Endometrium (tissue), 2 donors: ENCODE measurements around the gene CPHXL2.

ENCODE experiments used
- FAIRE-seq: peaks from 2 replicates; lab custom pipeline; 2012; peaks lifted over from hg19 to GRCh38; lab: Jason Lieb, UNC
- donor health status: control.
- donor health status: control.

The CPHXL2 gene

DNA sequence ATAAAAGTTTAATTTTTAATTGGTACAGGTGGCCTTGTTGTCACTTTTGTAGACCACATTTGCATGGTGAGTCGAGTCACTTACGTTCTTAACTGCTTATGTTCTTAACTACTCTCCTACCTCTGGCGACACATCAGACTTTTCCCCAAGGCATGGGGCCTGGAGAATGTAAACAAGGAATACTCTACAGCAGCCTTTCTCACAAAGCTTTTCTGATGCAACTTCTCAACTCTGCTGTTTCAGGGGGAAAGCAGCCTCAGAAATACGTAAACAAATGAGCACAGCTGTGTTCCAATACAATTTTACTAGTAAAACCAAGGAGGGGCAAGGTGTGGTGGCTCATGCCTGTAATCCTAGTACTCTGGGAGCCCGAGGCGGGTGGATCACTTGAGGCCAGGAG, 36.2 kb downstream of the CPHXL2 start:
- no peak for FAIRE-seq

DNA sequence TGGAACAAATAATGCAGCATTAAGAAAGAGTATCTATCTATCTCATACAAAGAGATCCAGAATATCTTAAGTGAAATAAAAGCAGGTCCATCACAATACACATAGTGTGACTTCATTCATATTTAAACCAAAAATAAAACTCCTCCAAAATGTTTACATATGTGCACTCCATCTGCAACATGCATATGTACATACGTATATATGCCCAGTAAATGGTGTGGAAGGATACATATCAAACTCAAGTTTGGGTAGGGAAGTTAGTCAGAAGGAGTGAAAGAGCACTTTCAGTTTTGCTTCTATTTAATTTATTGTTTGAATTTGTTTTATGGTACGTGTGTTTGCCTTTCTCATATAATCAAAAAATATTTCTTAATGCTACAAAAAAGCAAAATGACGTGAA, 41.8 kb downstream of the CPHXL2 start:
- no peak for FAIRE-seq

- FAIRE-seq = no peak
Observed at GRCh38 chr16:75632857-75633256, 44.0 kb downstream of the CPHXL2 start.

DNA sequence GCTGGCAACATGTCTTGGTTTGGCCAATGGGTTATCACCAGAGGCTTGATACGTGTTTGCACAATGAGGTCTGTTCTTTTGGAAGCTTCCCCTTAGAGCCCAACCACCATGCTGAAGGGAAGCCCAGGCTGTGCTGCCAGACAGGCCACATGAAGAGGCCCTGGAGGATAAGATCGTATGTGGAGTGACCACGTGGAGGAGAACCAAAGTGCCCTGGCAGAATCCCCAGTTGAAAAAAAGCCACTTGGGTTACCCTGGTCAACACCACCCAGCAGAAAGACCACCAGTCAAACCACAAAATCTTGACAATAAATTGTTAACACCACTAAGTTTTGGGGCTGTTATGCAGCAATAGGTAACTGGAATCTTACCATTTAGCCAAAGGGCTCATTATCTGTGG, 46.8 kb downstream of the CPHXL2 start:
- no peak for FAIRE-seq

DNA sequence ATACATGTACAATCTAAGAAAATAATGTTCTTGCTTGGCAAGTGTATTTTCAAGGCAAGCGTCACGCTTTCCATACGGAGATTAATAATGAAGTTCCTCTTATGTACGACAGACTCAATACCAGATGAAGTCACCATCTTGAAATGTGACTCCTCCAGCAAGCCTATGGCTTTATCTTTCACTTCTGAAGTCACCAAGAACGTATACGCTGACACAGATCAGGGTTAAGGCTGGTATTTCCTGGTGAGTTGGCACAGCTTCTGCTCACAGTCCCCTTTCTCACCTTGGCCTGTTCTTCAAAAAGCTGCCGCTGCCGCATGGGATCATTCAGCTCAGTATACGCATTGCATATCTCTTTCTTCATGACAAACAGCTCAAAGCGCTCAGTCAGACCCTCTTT, 47.7 kb downstream of the CPHXL2 start:
- no peak for FAIRE-seq

DNA sequence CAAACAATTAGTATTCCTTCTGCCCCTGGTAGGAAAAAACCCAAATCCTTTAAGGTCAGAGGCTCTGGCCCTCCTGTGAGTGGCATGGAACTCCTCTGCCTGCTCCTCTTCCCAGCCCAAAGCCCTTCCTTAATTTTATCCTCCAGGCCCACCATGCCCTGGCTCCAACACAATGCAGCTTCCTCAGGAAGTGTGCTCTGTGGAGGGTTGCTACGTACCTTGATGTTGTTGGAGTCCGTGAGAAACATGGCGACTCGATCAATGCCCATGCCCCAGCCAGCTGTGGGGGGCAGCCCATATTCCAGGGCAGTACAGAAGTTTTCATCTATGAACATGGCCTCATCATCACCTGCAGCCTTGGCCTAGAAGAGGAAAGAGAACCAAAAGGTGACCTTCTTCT, 48.5 kb downstream of the CPHXL2 start:
- no peak for FAIRE-seq

DNA sequence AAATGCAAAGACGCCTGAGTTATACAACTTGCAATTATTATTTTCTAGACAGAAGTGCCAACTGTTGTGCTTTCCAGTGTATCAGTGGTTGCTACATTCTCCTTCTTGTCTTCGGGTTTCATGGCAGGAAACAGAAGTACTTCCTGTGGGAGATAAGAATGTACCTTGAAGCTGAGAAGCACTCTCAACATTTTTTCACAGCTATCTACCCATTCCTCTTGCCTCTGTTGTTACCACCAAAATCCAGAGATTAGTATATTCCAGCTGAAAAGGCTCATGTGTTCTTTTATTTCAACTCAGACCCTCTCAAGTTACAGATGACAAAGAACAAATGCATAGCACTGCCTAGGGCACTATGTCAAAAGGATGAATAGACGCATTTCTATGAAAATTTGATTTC, 49.0 kb downstream of the CPHXL2 start:
- no peak for FAIRE-seq

- no peak for FAIRE-seq
Observed at GRCh38 chr16:75626806-75627205, 50.0 kb downstream of the CPHXL2 start.

DNA sequence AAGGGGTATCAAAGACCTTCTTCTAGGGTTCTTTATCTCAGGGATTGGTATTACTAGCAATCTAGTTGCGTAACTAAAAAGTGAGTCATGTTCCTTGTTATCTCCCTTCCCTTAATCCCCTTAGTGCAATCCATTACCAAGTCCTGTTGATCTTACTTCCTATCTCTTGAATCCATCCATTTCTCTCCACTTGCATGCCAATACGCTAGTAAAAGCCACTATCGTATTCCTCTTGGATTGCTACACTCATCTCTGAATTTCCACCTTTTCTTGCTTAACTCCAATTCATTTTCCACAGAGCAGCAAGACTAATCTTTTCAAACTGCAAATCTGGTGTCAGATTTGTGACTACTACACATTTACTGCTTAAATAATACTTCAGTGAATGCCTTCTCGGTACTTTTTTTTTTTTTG, 51.9 kb downstream of the CPHXL2 start:
- no peak for FAIRE-seq

DNA sequence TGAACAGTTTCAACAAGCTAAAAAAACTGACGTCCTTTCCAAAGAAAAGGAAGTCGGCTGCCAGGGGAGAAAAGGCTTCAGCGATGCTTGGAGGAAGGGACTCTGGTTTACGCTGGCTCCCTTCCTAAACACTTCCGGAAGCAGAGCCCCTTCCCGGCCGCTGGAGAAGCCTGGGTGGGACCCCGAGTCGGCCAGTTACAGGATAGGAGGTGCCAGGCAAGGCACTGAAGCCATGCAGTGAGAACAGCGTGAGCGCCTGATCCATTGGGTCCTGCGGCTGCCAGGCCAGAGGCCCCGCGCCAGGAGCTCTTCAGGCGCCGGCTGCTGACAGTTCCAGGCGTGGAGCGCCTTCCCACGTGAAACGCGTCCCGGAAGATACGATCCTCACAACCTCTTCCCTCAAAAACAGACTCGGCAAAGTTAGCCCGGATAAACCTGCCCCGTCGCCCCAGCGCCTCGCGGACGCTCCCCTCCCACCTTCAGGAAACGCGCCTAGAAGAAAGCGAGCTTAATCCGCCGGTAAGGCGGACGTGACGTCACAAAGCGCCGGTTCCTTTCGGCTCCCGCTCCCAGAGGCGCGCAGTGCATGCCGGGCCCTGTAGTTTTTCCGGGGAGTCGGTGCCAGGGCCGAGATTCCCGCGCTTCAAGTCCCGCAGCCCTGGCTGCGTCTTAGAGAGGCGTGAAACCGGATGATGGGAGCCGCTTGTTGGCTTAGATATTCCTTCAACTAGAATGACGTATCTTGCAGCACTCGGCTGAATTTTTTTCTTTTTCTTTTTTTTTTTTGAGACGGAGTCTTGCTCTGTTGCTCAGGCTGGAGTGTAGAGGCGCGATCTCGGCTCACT, 53.8 kb downstream of the CPHXL2 start, which contains the start of gene ADAT1:
ADAT1 (minus strand) TSS at position 521 of the 845 bp plus-strand sequence. CDS start 2,482 bp downstream, outside the sequence.
- peak; percentile 81 for FAIRE-seq

GRCh38 chr16:75621170-75621477, 55.7 kb downstream of the CPHXL2 start:
- no peak for FAIRE-seq

GRCh38 chr16:75620326-75621169, 56.3 kb downstream of the CPHXL2 start:
- no peak for FAIRE-seq

- FAIRE-seq = no peak
Observed at GRCh38 chr16:75618780-75619179, 58.0 kb downstream of the CPHXL2 start.

DNA sequence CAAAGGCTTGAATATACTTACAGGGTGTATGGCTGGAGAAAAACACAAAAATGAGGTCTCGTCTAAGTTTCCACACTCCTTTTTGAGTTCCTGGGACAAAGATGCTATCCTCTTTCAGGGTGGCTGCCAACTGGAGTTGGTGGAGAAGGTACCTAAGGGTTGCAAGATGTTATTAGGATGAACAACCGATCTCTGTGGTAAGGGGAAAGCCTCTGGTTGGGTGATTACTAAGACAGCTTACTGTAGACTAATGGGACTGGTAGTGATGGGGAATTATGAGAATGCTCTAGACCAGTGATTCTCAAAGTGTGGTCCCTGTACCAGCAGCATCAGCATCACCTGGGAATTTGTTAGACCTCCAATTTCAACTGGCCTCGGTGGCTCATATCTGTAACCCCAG, 59.7 kb downstream of the CPHXL2 start:
- no peak for FAIRE-seq

- no peak for FAIRE-seq
Observed at GRCh38 chr16:75616521-75617010, 60.2 kb downstream of the CPHXL2 start.

DNA sequence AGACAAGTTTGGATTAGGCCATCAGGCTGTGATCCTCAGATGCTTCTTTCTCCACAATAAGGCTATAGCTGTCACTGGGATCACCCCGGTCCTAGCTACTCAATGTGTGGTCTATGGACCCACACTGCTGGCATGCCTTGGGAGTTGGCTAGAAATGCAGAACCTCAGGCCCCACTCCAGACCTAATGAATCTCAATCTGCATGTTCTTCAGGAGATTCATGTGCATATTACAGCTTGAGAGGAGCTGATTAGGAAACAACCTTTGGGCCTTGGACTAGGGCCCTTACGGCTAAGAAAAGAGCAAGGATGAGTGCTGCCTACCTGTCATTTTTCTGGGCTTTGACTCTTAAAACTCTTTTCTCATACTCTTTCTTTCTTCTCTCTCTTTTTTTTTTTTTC, 61.2 kb downstream of the CPHXL2 start:
- no peak for FAIRE-seq

DNA sequence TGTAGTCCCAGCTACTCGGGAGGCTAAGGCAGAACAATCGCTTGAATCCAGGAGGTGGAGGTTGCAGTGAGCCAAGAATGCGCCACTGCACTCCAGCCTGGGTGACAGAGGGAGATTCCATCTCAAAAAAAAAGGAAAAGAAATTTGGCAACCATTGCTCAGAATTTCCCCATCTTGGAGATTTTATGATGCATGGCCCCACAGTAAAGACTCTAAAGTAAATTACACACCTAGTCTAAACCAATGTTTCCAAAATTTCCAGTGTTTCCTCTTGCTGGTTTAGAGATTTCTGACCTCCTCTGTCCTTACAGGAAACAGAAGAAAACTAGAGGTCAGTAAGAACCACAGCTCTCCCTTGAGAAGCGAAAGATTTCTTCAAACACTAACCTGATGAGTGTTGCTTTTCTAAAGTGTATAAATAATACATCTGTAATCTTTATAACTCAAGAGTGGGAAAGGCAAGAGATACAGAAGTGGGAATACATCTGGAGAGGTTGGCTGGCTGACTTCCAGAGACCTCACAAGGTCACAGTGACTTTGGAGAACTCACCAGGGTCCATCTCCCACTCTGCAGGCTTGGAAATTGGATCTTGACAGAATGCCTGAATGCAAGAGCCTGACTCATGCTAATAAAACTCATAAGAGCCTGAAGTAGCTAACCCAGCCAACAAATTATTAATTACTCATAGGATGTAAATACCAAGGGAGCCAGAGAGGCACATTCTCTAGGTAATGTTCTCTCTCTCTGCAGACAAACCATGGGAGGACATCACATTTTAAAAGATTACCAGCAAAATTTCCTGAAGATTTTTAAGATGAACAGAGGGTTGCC, 62.5 kb downstream of the CPHXL2 start:
- no peak for FAIRE-seq
